Cardiac muscle cell (in vitro differentiated cells and primary cell): ENCODE measurements around the gene TRHDE. TPM values are rescaled to one million over a fixed set of nuclear protein-coding genes. Genes with fewer than 3 reads are reported as not detected.
A peak's percentile ranks its signal among the peaks of the same experiment; 100 is the strongest.

Experiments used
- DNase-seq, 2 donors: peaks; one replicate each; pipeline versions ENCODE4 v3.0.0 to v3.0.0-alpha.2; 2010 to 2017; ENCODE audit warnings: low read depth in 1 of 2, low spot score in 1 of 2
- H3K27ac ChIP-seq: fragments of 200-600 bp; sonication (generic); 2 replicates; pipeline ENCODE4 v1.5.1; 2016
- H3K27me3 ChIP-seq: fragments of 200-600 bp; sonication (generic); 2 replicates; pipeline ENCODE4 v1.6.0; 2016; ENCODE audit warnings: control low read depth
- H3K36me3 ChIP-seq: fragments of 200-600 bp; sonication (generic); 2 replicates; pipeline ENCODE4 v1.5.1; 2016; ENCODE audit warnings: control low read depth
- H3K4me1 ChIP-seq: fragments of 200-600 bp; sonication (generic); 2 replicates; pipeline ENCODE4 v1.8.1; 2017; ENCODE audit warnings: low read depth, mild to moderate bottlenecking, mixed run types
- H3K4me3 ChIP-seq: fragments of 200-600 bp; sonication (generic); 2 replicates; pipeline ENCODE4 v1.5.1; 2016; ENCODE audit warnings: mild to moderate bottlenecking
- H3K9me3 ChIP-seq: fragments of 200-600 bp; sonication (generic); 2 replicates; pipeline ENCODE4 v1.5.1; 2017; ENCODE audit warnings: low read depth, mild to moderate bottlenecking, control low read depth
- CTCF ChIP-seq: IDR thresholded peaks from 2 replicates; pipeline ENCODE4 v1.5.1; 2012; ENCODE audit warnings: low read depth, mild to moderate bottlenecking, low read length
- polyA plus RNA-seq: library from polyadenylated mRNA; unstranded; fragments of >200 nt; fragmentation: Nextera tagmentation; extraction: Ambion mirVana; gene quantifications from 2 replicates; pipeline ENCODE4 v1.2.1, GENCODE V29; 2016
- total RNA-seq: library from RNA; depleted of rRNA; stranded (reverse); fragments of >200 nt; gene quantifications from 2 replicates; pipeline ENCODE4 v1.2.3, GENCODE V29; 2016

TRHDE gene
- total and polyA plus RNA-seq, 2 experiments from 2014 or later, result not detected

- no peak for DNase-seq
- no peak overlapping the region for H3K27ac ChIP-seq
- no peaks in the 10 kb centered on the region for H3K27me3 ChIP-seq
- no peaks in the 10 kb centered on the region for H3K9me3 ChIP-seq
- no peak overlapping the region for H3K4me3 ChIP-seq
- no peak for TF ChIP-seq CTCF
- no peaks in the 10 kb centered on the region for H3K4me1 ChIP-seq
- H3K36me3 ChIP-seq, result no peaks in the 10 kb centered on the region
Measured at GRCh38 chr12:72612171-72612570, 340.0 kb downstream of the TRHDE start.

- H3K4me3 ChIP-seq, result no peak overlapping the region
- H3K27me3 ChIP-seq, result no peaks in the 10 kb centered on the region
- no peaks in the 10 kb centered on the region for H3K36me3 ChIP-seq
- H3K27ac ChIP-seq, result no peak overlapping the region
- no peaks in the 10 kb centered on the region for H3K4me1 ChIP-seq
- peak in 1 of 2 donors; percentile 18 for DNase-seq
- H3K9me3 ChIP-seq, result no peaks in the 10 kb centered on the region
- no peak for TF ChIP-seq CTCF
Measured at GRCh38 chr12:72618764-72619163, 346.6 kb downstream of the TRHDE start.

- H3K9me3 ChIP-seq, result no peaks in the 10 kb centered on the region
- peaks cover 6% of the 10 kb centered on the region for H3K4me1 ChIP-seq
- H3K36me3 ChIP-seq, result no peaks in the 10 kb centered on the region
- no peak for DNase-seq
- no peak overlapping the region for H3K27ac ChIP-seq
- H3K4me3 ChIP-seq, result no peak overlapping the region
- H3K27me3 ChIP-seq, result no peaks in the 10 kb centered on the region
- no peak for TF ChIP-seq CTCF
Measured at GRCh38 chr12:72622556-72622955, 350.4 kb downstream of the TRHDE start.

- Histone ChIP-seq H3K36me3 (no peaks in the 10 kb centered on the region), H3K27ac (no peak overlapping the region), H3K4me1 (no peaks in the 10 kb centered on the region), H3K27me3 (no peaks in the 10 kb centered on the region), H3K4me3 (no peak overlapping the region), H3K9me3 (no peaks in the 10 kb centered on the region)
- no peak for TF ChIP-seq CTCF
- DNase-seq, result no peak
Measured at GRCh38 chr12:72631926-72632685, 359.9 kb downstream of the TRHDE start.

GRCh38 chr12:72642706-72643105 is 370.5 kb downstream of the TRHDE start:
- no peaks in the 10 kb centered on the region for H3K36me3 ChIP-seq
- H3K4me1 ChIP-seq, result no peaks in the 10 kb centered on the region
- H3K27me3 ChIP-seq, result no peaks in the 10 kb centered on the region
- H3K4me3 ChIP-seq, result no peak overlapping the region
- no peak overlapping the region for H3K27ac ChIP-seq
- no peak for TF ChIP-seq CTCF
- no peak for DNase-seq
- H3K9me3 ChIP-seq, result no peaks in the 10 kb centered on the region

GRCh38 chr12:72647139-72647538 is 375.0 kb downstream of the TRHDE start:
- no peak overlapping the region for H3K4me3 ChIP-seq
- DNase-seq, result no peak
- TF ChIP-seq CTCF, result no peak
- H3K27ac ChIP-seq, result no peak overlapping the region
- H3K27me3 ChIP-seq, result no peaks in the 10 kb centered on the region
- H3K9me3 ChIP-seq, result no peaks in the 10 kb centered on the region
- H3K36me3 ChIP-seq, result no peaks in the 10 kb centered on the region
- no peaks in the 10 kb centered on the region for H3K4me1 ChIP-seq
